ENCODE data around the gene L3MBTL4. TPM values are rescaled to one million over a fixed set of nuclear protein-coding genes. Genes with fewer than 3 reads are reported as not detected.
"Not testable (repeated sequence)": the region's sequence is repeated elsewhere in the genome, so short reads cannot be mapped to it uniquely, and the experiment has no call there.

The L3MBTL4 gene
- total and polyA plus RNA-seq, 7 donors, result 1.2 to 5.7 (median 3.4) TPM

- intact Hi-C loops (cut with DNase I), result no loop called here
- H3K9me3 ChIP-seq, result no peaks in the 10 kb centered on the region
- no peaks in the 10 kb centered on the region for H3K4me1 ChIP-seq
- DNase-seq, result no peak
- H3K27me3 ChIP-seq, result no peaks in the 10 kb centered on the region
- H3K27ac ChIP-seq, result no peak overlapping the region
- WGBS, 2 donors, result 89 to 93% methylated on average over 9 of the region's 9 CpGs
- no peak overlapping the region for H3K4me3 ChIP-seq
- TF ChIP-seq POLR2AphosphoS5 (IDR thresholded peaks at IDR 0.05) (no peak), EP300 (IDR thresholded peaks at IDR 0.05) (no peak), POLR2A (IDR thresholded peaks at IDR 0.05) (no peak)
- TF ChIP-seq, protein P1, sequence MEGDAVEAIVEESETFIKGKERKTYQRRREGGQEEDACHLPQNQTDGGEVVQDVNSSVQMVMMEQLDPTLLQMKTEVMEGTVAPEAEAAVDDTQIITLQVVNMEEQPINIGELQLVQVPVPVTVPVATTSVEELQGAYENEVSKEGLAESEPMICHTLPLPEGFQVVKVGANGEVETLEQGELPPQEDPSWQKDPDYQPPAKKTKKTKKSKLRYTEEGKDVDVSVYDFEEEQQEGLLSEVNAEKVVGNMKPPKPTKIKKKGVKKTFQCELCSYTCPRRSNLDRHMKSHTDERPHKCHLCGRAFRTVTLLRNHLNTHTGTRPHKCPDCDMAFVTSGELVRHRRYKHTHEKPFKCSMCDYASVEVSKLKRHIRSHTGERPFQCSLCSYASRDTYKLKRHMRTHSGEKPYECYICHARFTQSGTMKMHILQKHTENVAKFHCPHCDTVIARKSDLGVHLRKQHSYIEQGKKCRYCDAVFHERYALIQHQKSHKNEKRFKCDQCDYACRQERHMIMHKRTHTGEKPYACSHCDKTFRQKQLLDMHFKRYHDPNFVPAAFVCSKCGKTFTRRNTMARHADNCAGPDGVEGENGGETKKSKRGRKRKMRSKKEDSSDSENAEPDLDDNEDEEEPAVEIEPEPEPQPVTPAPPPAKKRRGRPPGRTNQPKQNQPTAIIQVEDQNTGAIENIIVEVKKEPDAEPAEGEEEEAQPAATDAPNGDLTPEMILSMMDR (IDR thresholded peaks at IDR 0.05), result no peak
- H3K36me3 ChIP-seq, result no peaks in the 10 kb centered on the region
These were observed 360.4 kb downstream of the L3MBTL4 start for GRCh38 chr18:6054256-6054842.

GRCh38 chr18:6052449-6052913, 362.2 kb downstream of the L3MBTL4 start:
- intact Hi-C loops (cut with DNase I), result no loop called here
- 85 to 91% methylated on average over 5 of the region's 5 CpGs for WGBS, 2 donors
- H3K27ac ChIP-seq, result no peak overlapping the region
- no peak for DNase-seq
- no peaks in the 10 kb centered on the region for H3K9me3 ChIP-seq
- no peaks in the 10 kb centered on the region for H3K36me3 ChIP-seq
- no peaks in the 10 kb centered on the region for H3K27me3 ChIP-seq
- H3K4me1 ChIP-seq, result no peaks in the 10 kb centered on the region
- no peak overlapping the region for H3K4me3 ChIP-seq
- TF ChIP-seq, protein P1 (IDR thresholded peaks at IDR 0.05), result no peak
- TF ChIP-seq EP300 (IDR thresholded peaks at IDR 0.05), result no peak
- no peak for TF ChIP-seq POLR2A (IDR thresholded peaks at IDR 0.05)
- TF ChIP-seq POLR2AphosphoS5 (IDR thresholded peaks at IDR 0.05), result no peak

GRCh38 chr18:6047596-6047995, 367.1 kb downstream of the L3MBTL4 start:
- H3K27ac ChIP-seq; H3K27me3 ChIP-seq; H3K9me3 ChIP-seq; H3K36me3 ChIP-seq; H3K4me3 ChIP-seq; DNase-seq; H3K4me1 ChIP-seq; intact Hi-C loops (cut with DNase I): not testable (repeated sequence)
- WGBS, 2 donors, result 85 to 89% methylated on average over 2 of the region's 2 CpGs

GRCh38 chr18:6044773-6045172, 369.9 kb downstream of the L3MBTL4 start:
- Histone ChIP-seq H3K27ac (no peak overlapping the region), H3K4me1 (no peaks in the 10 kb centered on the region), H3K36me3 (no peaks in the 10 kb centered on the region), H3K9me3 (peaks cover 0 to 6% (median 5%) of the 10 kb centered on the region in 4 donors), H3K27me3 (no peaks in the 10 kb centered on the region), H3K4me3 (no peak overlapping the region)
- intact Hi-C loops (cut with DNase I), result no loop called here
- no peak for DNase-seq
- no peak for TF ChIP-seq POLR2A (IDR thresholded peaks at IDR 0.05)
- TF ChIP-seq EP300 (IDR thresholded peaks at IDR 0.05), result no peak
- no peak for TF ChIP-seq POLR2AphosphoS5 (IDR thresholded peaks at IDR 0.05)
- TF ChIP-seq, protein P1 (IDR thresholded peaks at IDR 0.05), result no peak

DNA sequence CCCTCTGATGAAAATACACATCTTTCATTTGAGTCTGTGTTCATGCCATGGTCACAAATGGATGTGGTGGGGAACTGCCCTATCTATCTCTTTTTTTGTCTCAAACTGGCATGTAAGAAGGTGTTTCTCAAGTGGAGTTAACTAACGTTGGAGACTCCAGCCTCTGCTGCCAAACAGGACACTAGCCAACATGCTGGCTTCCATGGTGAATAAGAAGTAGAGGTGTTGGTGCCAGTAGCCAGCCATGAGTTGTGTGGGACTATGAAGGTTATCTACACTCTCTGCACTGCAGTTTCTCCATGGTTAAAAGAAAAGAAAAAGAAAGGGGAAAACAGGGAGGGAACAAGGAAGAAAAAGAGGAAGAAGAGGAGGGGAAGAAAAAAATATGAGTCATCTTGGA, 370.4 kb downstream of the L3MBTL4 start:
- Histone ChIP-seq H3K27ac (no peak overlapping the region), H3K4me1 (no peaks in the 10 kb centered on the region)

More for the DNA sequence above, 370.4 kb downstream of the L3MBTL4 start:
- H3K36me3 ChIP-seq, result no peaks in the 10 kb centered on the region
- no peak overlapping the region for H3K4me3 ChIP-seq
- 77% methylated on average over 1 of the region's 1 CpG for WGBS, 2 donors
- TF ChIP-seq EP300 (IDR thresholded peaks at IDR 0.05) (no peak), POLR2A (IDR thresholded peaks at IDR 0.05) (no peak), POLR2AphosphoS5 (IDR thresholded peaks at IDR 0.05) (no peak)
- TF ChIP-seq, protein P1 (IDR thresholded peaks at IDR 0.05), result no peak
- H3K9me3 ChIP-seq, result peaks cover 0 to 6% (median 5%) of the 10 kb centered on the region in 4 donors
- no peaks in the 10 kb centered on the region for H3K27me3 ChIP-seq
- intact Hi-C loops (cut with DNase I), result no loop called here
- DNase-seq, result no peak

Measured in sigmoid colon (tissue), 7 donors.